HFF-Myc (cell line): ENCODE results near the gene ATP11B.
A peak's percentile ranks its signal among the peaks of the same experiment; 100 is the strongest.

Experiments
- DNase-seq: peaks from one replicate; pipeline ENCODE4 v3.0.0-alpha.2; 2011; ENCODE audit warnings: low read depth; ENCODE audit errors: extremely low read depth
- H3K4me3 ChIP-seq: replicated peaks from 2 replicates; pipeline ENCODE4 v1.5.1; 2011; ENCODE audit warnings: low read depth, mild to moderate bottlenecking, control low read depth, low read length
- CTCF ChIP-seq: IDR thresholded peaks from 2 replicates; pipeline ENCODE4 v1.5.1; 2012; ENCODE audit warnings: mild to moderate bottlenecking, low read depth, low read length, control low read depth; ENCODE audit errors: missing control alignments

Gene ATP11B

GRCh38 chr3:182908471-182908870 lies 115.2 kb downstream of the ATP11B start:
- TF ChIP-seq CTCF, result no peak
- no peak overlapping the region for H3K4me3 ChIP-seq
- DNase-seq, result no peak

GRCh38 chr3:182909318-182910040 lies 116.2 kb downstream of the ATP11B start:
- peak; percentile 42 for TF ChIP-seq CTCF
- H3K4me3 ChIP-seq, result no peak overlapping the region
- DNase-seq, result no peak

DNA sequence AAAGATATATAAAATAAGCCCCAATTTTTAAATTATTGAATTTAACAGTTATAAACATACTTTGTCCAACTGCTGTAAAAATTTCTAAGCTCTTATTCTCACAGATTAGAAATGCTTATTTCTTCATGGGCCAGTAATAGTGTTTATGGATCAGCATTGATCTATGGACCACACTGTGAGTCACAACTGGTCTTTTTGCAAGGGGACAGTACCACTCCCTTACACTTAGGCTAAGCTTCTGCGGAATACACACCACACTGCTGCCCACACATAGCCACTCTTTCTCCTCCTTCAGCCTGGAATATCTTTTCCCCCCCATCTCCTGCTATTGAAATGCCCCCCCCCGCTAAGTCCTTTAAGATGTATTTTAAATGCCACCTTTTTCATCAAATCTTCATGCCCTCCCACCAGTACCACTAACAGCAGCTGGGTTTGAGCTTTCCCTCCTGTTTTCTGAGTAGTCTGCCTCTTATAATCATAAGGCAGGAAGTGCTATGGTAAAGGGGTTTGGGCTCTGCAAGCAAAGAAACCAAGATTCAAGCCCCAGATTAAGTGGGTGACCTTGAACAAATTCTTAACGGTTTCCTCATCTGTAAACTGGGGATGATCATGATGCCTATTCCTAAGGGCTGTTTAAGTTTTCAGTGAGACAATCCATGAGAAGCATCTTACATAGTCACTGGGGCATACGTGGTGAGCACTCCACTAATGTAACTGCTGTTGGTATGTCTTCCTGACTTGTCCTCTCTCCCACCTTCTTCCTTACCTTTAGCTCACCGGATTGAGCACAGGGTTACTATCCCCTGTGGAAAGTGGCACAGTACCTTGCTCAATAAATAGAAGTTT lies 117.9 kb downstream of the ATP11B start:
- no peak overlapping the region for H3K4me3 ChIP-seq
- TF ChIP-seq CTCF, result no peak
- DNase-seq, result no peak

DNA sequence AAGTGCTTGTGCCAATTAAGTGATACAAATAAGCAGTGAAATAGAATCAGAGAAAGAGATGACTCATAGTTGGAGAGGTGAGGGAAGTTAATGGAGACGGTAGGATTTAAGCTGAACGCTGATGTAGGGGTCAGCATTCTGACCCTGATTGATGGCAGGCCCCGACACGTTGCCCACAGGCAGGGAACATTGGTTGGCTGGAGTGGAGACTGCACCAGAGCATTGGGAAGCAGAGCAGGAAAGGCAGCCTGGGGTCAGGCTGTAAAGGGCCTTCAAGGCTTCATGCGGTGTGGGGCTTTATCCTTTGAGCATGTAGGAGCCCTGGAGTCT lies 118.4 kb downstream of the ATP11B start:
- DNase-seq, result no peak
- no peak overlapping the region for H3K4me3 ChIP-seq

GRCh38 chr3:182912474-182912873 lies 119.2 kb downstream of the ATP11B start:
- no peak overlapping the region for H3K4me3 ChIP-seq
- DNase-seq, result no peak
- TF ChIP-seq CTCF, result no peak

More for the DNA sequence above, 118.4 kb downstream of the ATP11B start:
- TF ChIP-seq CTCF, result no peak

GRCh38 chr3:182913889-182914288 lies 120.6 kb downstream of the ATP11B start:
- no peak overlapping the region for H3K4me3 ChIP-seq
- no peak for DNase-seq
- TF ChIP-seq CTCF, result no peak
